GM12872 (cell line): ENCODE results near the gene CABP5.

Experiments
- CTCF ChIP-seq: IDR thresholded peaks from 3 replicates; pipeline ENCODE4 v1.5.1; 2011; ENCODE audit warnings: low read depth, mild to moderate bottlenecking, low read length, moderate library complexity; ENCODE audit not compliant: insufficient read depth

Gene CABP5

GRCh38 chr19:48041877-48042580 lies 1.9 kb downstream of the CABP5 start:
- no peak for TF ChIP-seq CTCF

- no peak for TF ChIP-seq CTCF
These were observed 7.1 kb downstream of the CABP5 start for GRCh38 chr19:48036765-48037164.

- no peak for TF ChIP-seq CTCF
These were observed 10.3 kb downstream of the CABP5 start for GRCh38 chr19:48033604-48034003.

- no peak for TF ChIP-seq CTCF
These were observed 13.8 kb downstream of the CABP5 start for GRCh38 chr19:48030073-48030472.

GRCh38 chr19:48029431-48029830 lies 14.4 kb downstream of the CABP5 start:
- TF ChIP-seq CTCF, result no peak

GRCh38 chr19:48025480-48025879 lies 18.4 kb downstream of the CABP5 start:
- no peak for TF ChIP-seq CTCF

- no peak for TF ChIP-seq CTCF
These were observed 20.4 kb downstream of the CABP5 start for GRCh38 chr19:48023518-48023917.
